ENCODE results near the gene HDHD3.

Gene HDHD3

DNA sequence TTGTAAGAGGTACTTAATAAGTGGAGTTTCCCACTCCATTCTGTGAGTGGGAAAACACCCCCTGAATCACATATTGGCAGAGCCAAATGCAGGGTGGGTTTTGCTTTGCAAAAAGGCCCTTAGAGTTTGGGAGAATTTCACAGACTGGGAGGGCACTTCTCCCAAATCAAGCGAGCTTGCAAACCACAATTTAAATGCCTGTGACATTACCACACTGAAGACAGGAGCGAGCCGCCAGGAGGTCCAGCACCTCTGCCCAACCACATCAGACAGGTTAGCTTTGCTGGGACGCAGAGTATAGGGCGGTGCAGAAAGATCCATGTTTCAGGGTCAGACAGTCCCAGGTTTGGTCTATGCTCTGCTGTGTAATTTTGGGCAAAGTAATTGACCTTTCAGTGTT is 22.0 kb upstream of the HDHD3 start:
- Histone ChIP-seq H3K9me3 (ENCODE audit: control insufficient read depth, low read length) (no peaks in the 10 kb centered on the region), H2AFZ (no peak overlapping the region), H3K27me3 (ENCODE audit: control insufficient read depth, insufficient read depth, low read length) (no peaks in the 10 kb centered on the region), H3K79me2 (peaks cover 3% of the 10 kb centered on the region), H3K4me2 (ENCODE audit: low read length) (peak overlapping the region; percentile 76), H3K36me3 (ENCODE audit: control insufficient read depth, insufficient read depth, low read length) (no peaks in the 10 kb centered on the region), H3K4me1 (peaks cover 4% of the 10 kb centered on the region), H3K9ac (no peak overlapping the region), H3K27ac (no peak overlapping the region), H3K4me3 (ENCODE audit: low read depth, low read length) (no peak overlapping the region)
- TF ChIP-seq, protein P1, sequence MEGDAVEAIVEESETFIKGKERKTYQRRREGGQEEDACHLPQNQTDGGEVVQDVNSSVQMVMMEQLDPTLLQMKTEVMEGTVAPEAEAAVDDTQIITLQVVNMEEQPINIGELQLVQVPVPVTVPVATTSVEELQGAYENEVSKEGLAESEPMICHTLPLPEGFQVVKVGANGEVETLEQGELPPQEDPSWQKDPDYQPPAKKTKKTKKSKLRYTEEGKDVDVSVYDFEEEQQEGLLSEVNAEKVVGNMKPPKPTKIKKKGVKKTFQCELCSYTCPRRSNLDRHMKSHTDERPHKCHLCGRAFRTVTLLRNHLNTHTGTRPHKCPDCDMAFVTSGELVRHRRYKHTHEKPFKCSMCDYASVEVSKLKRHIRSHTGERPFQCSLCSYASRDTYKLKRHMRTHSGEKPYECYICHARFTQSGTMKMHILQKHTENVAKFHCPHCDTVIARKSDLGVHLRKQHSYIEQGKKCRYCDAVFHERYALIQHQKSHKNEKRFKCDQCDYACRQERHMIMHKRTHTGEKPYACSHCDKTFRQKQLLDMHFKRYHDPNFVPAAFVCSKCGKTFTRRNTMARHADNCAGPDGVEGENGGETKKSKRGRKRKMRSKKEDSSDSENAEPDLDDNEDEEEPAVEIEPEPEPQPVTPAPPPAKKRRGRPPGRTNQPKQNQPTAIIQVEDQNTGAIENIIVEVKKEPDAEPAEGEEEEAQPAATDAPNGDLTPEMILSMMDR (IDR thresholded peaks at IDR 0.05), result no peak

DNA sequence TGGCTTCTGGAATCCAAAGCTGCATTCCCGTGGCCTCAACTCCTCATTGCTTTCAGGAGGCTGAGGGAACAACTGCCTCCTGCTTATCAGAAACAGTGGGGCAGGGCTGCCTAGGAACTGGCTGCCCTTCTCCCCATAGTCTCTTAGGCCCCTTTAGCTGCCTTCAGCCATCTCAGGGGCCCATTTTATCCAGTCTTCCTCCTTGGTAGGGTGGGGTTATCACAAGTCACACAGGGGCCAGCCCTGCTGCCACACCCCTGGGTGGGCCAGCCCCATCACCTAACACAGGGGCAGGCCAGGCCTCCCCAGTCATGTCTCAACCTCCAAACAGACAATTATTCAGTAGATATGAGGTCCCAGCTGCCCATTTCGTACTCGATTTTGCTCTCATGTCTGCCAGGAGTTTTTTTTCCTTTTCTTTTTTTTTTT is 20.4 kb upstream of the HDHD3 start:
- H3K36me3 ChIP-seq (ENCODE audit: control insufficient read depth, insufficient read depth, low read length), result no peaks in the 10 kb centered on the region
- no peak overlapping the region for H3K27ac ChIP-seq
- peaks cover 4% of the 10 kb centered on the region for H3K4me1 ChIP-seq
- no peak overlapping the region for H2AFZ ChIP-seq
- peaks cover 3% of the 10 kb centered on the region for H3K79me2 ChIP-seq
- TF ChIP-seq, protein P1 (IDR thresholded peaks at IDR 0.05), result no peak
- H3K4me2 ChIP-seq (ENCODE audit: low read length), result no peak overlapping the region
- no peak overlapping the region for H3K9ac ChIP-seq
- no peak overlapping the region for H3K4me3 ChIP-seq (ENCODE audit: low read depth, low read length)
- no peaks in the 10 kb centered on the region for H3K27me3 ChIP-seq (ENCODE audit: control insufficient read depth, insufficient read depth, low read length)
- H3K9me3 ChIP-seq (ENCODE audit: control insufficient read depth, low read length), result no peaks in the 10 kb centered on the region

DNA sequence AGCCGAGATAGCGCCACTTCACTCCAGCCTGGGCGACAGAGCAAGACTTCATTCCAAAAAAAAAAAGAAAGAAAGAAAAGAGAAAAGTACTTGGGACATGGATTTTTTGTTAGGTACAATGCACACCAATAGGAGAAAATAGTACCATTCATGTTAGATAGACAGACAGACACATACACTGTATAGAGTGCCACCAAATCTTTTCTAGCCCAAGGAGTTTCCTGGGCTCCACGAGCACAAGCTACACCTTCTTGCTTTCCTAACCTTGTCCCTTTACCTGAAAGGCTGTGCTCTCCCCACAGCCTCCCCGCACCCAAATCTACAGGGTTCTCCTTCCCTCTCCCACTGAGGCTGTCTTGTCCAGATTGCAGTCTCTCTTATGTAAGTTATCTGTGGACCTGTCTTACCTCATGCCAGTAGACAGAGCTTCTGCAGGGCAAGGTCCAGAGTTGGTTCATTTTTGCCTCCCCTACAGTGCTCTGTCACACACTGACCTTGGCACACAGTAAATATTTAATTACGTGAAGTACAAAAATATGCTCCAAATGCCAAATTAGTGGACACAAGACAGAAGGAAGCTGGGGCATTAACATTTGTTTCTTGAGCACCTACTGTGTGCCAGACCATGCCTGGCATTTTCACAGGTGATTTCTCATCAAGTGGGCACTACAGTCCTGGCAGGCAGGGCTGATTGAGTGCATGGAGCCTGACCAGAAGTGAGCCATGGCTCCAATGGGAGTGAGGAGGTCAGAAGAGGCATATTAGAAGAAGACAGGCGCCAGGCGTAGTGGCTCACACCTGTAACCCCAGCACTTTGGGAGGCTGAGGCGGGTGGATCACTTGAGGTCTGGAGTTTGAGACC is 18.4 kb upstream of the HDHD3 start:
- no peaks in the 10 kb centered on the region for H3K27me3 ChIP-seq (ENCODE audit: control insufficient read depth, insufficient read depth, low read length)
- no peaks in the 10 kb centered on the region for H3K36me3 ChIP-seq (ENCODE audit: control insufficient read depth, insufficient read depth, low read length)
- H3K79me2 ChIP-seq, result peaks cover 3% of the 10 kb centered on the region
- H3K9me3 ChIP-seq (ENCODE audit: control insufficient read depth, low read length), result no peaks in the 10 kb centered on the region
- H3K27ac ChIP-seq, result no peak overlapping the region
- no peak overlapping the region for H2AFZ ChIP-seq
- H3K4me1 ChIP-seq, result no peaks in the 10 kb centered on the region
- H3K9ac ChIP-seq, result no peak overlapping the region
- TF ChIP-seq, protein P1 (IDR thresholded peaks at IDR 0.05), result no peak
- no peak overlapping the region for H3K4me3 ChIP-seq (ENCODE audit: low read depth, low read length)
- no peak overlapping the region for H3K4me2 ChIP-seq (ENCODE audit: low read length)

DNA sequence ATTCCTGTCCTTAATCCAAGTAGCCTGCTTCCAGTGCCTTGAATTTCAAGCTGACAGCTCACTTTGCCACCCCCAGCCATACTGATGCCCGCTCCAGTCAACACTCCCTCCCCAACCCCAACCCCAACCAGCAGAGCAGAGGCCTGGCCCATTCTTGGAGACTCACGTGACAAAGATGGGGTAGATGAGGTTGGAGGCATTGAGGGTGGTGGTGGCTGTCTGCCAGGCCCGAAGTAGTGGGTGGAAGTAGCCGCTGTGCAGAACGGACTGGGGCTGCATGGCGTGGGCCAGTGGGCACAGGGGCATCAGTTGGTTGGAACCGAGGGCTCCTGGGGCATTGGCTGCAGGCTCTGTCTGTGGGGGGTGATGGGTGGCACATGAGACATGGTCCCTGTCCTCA is 16.5 kb upstream of the HDHD3 start:
- Histone ChIP-seq H2AFZ (no peak overlapping the region), H3K4me2 (ENCODE audit: low read length) (no peak overlapping the region), H3K9ac (no peak overlapping the region), H3K4me1 (no peaks in the 10 kb centered on the region), H3K4me3 (ENCODE audit: low read depth, low read length) (no peak overlapping the region), H3K27me3 (ENCODE audit: control insufficient read depth, insufficient read depth, low read length) (no peaks in the 10 kb centered on the region), H3K9me3 (ENCODE audit: control insufficient read depth, low read length) (no peaks in the 10 kb centered on the region), H3K79me2 (no peaks in the 10 kb centered on the region), H3K27ac (no peak overlapping the region), H3K36me3 (ENCODE audit: control insufficient read depth, insufficient read depth, low read length) (no peaks in the 10 kb centered on the region)
- TF ChIP-seq, protein P1 (IDR thresholded peaks at IDR 0.05), result no peak

DNA sequence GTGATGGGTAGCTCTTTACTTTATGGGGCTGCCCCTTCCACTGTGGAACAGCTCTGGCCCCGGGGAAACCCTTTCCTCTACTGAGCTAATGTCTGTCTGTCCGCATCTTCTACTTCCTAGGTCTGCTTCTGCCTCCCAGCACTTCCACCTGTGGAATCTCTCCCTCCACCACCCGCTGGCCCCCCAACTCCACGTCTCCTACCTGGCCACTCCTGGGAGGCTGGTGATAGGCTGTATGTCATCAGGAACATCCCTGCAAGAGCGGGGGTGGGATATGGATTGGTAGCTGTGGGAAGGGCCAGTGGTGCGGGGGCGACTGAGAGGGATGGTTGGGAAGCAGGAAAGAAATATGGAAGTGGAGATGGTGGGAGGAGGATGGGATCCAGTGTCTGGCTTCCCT is 15.1 kb upstream of the HDHD3 start:
- no peak overlapping the region for H3K4me3 ChIP-seq (ENCODE audit: low read depth, low read length)
- no peaks in the 10 kb centered on the region for H3K9me3 ChIP-seq (ENCODE audit: control insufficient read depth, low read length)
- no peak overlapping the region for H3K9ac ChIP-seq
- H3K27me3 ChIP-seq (ENCODE audit: control insufficient read depth, insufficient read depth, low read length), result no peaks in the 10 kb centered on the region
- H3K4me2 ChIP-seq (ENCODE audit: low read length), result no peak overlapping the region
- no peak overlapping the region for H3K27ac ChIP-seq
- no peak overlapping the region for H2AFZ ChIP-seq
- no peaks in the 10 kb centered on the region for H3K79me2 ChIP-seq
- H3K36me3 ChIP-seq (ENCODE audit: control insufficient read depth, insufficient read depth, low read length), result no peaks in the 10 kb centered on the region
- H3K4me1 ChIP-seq, result no peaks in the 10 kb centered on the region
- TF ChIP-seq, protein P1 (IDR thresholded peaks at IDR 0.05), result no peak
